ENCODE data around the gene YKT6.

YKT6 gene

DNA sequence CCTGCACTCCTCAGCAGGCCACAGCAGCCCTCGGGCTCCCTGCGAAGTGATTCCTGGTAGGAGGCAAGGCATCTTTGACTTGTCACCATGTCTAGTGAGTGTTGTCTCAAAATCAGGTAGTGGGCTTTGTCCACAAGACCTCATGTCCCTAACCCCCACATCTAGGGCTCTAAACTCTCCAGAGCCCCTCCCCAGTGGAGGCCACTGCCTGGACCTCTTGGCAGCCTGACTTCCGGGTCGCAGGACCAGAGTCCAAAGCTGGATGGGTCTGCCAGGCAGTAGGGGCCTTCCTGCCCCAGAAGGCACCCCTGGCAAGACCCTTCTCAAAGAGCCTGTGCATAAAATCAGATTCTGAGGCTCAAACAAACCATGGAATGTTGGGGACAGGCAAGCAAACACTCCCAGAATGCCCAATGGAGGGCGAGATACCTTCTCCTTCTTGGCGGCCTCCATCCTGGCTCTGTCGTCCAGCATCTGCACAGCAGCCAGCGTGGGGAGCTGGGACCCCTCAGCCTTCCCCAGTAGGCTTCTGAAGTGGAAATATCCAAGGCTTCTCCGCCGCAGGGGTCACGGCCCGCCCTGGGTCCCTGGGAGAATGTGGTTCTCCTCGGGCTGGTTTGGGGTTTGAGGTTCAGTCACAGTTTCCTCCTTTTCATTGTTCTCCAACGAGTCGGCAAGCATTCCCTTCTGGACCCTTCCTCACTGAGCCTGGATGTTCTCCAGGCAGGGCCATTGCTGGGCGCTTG is 12.1 kb upstream of the YKT6 start (continued):
- TF ChIP-seq ZEB2 (tag by site-specific recombination; IDR thresholded peaks at IDR 0.05) = no peak

DNA sequence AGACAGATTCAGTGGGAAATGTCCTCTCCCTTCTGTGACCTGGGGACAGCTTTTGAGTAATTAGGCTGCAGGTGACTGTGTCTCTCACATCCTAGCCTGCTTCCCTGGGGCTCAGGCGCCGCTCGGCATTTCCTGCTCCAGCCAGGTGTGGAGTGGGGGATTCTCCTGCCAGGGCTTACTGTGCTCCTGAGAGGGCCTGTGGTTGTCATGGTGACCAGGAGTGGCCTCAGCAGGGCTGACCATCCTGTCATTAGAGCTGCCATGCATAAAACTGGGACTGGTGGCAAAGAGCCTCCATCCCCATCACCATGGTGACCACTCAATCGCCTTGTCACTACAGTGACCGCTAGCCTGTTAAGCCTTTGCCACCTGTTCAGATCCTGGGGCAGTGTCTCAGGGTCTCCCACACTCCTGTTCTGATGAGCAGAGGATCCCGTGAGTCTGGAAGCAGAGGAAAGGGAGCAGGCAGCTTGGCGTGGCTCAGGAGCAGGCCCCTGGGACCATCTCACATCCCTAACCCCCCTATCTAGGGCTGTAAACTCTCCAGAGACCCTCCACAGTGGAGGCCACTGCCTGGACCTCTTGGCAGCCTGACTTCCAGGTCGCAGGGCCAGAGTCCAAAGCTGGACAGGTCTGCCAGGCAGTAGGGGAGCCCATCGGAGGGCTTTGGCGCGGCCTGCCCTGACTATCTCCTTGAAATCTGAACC is 11.3 kb upstream of the YKT6 start, which contains the start of gene GCK:
Gene GCK, minus strand, starts transcription at position 154 of the 707 bp plus-strand sequence. CDS start 486 bp downstream, outside the sequence.
- H3K27ac ChIP-seq (ENCODE audit: extremely low read depth, low read depth, low read length) = no peak within 1 kb of the TSS
- H3K36me3 ChIP-seq (ENCODE audit: control insufficient read depth in 2 of 2, insufficient read depth in 1 of 2, low read length in 2 of 2) = no peaks in the 10 kb centered on the region
- ChIA-PET CTCF (no interaction called here), POLR2A (no interaction called here)
- no peak within 1 kb of the TSS for H3K4me3 ChIP-seq (ENCODE audit: low read depth, low read length)
- H3K4me1 ChIP-seq (ENCODE audit: control insufficient read depth, insufficient read depth, low read length) = no peaks in the 10 kb centered on the region
- no peaks in the 10 kb centered on the region for H3K9me3 ChIP-seq (ENCODE audit: control insufficient read depth, insufficient read depth, low read depth, low read length)
- TF ChIP-seq ZEB2 (tag by site-specific recombination; IDR thresholded peaks at IDR 0.05) (no peak), ZBTB6 (tag by site-specific recombination; IDR thresholded peaks at IDR 0.05) (no peak), ZBTB1 (tag by site-specific recombination; IDR thresholded peaks at IDR 0.05) (no peak), IKZF3 (tag by site-specific recombination; IDR thresholded peaks at IDR 0.05) (no peak), ZNF398 (tag by site-specific recombination; IDR thresholded peaks at IDR 0.05) (no peak), YY1 (tag by site-specific recombination; IDR thresholded peaks at IDR 0.05) (no peak), ZNF521 (tag by site-specific recombination; IDR thresholded peaks at IDR 0.05) (no peak), EGR2 (tag by site-specific recombination; IDR thresholded peaks at IDR 0.05; ENCODE audit: low read depth) (no peak), CTCF (tag by site-specific recombination; IDR thresholded peaks at IDR 0.05) (no peak), ZNF19 (tag by site-specific recombination; IDR thresholded peaks at IDR 0.05; ENCODE audit: low read depth) (no peak), ZNF138 (tag by site-specific recombination; IDR thresholded peaks at IDR 0.05; ENCODE audit: borderline replicate concordance) (no peak)
- TF ChIP-seq, protein P1, sequence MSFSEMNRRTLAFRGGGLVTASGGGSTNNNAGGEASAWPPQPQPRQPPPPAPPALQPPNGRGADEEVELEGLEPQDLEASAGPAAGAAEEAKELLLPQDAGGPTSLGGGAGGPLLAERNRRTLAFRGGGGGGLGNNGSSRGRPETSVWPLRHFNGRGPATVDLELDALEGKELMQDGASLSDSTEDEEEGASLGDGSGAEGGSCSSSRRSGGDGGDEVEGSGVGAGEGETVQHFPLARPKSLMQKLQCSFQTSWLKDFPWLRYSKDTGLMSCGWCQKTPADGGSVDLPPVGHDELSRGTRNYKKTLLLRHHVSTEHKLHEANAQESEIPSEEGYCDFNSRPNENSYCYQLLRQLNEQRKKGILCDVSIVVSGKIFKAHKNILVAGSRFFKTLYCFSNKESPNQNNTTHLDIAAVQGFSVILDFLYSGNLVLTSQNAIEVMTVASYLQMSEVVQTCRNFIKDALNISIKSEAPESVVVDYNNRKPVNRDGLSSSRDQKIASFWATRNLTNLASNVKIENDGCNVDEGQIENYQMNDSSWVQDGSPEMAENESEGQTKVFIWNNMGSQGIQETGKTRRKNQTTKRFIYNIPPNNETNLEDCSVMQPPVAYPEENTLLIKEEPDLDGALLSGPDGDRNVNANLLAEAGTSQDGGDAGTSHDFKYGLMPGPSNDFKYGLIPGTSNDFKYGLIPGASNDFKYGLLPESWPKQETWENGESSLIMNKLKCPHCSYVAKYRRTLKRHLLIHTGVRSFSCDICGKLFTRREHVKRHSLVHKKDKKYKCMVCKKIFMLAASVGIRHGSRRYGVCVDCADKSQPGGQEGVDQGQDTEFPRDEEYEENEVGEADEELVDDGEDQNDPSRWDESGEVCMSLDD (tag by site-specific recombination; IDR thresholded peaks at IDR 0.05) = no peak
- TF ChIP-seq, protein P2, sequence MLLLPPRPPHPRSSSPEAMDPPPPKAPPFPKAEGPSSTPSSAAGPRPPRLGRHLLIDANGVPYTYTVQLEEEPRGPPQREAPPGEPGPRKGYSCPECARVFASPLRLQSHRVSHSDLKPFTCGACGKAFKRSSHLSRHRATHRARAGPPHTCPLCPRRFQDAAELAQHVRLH (tag by site-specific recombination; IDR thresholded peaks at IDR 0.05) = no peak

All from HEK293 (cell line).